ENCODE measurements around the gene LPCAT3.

Gene LPCAT3

GRCh38 chr12:6979453-6979852 is 38.8 kb downstream of the LPCAT3 start:
- TF ChIP-seq, protein P1, sequence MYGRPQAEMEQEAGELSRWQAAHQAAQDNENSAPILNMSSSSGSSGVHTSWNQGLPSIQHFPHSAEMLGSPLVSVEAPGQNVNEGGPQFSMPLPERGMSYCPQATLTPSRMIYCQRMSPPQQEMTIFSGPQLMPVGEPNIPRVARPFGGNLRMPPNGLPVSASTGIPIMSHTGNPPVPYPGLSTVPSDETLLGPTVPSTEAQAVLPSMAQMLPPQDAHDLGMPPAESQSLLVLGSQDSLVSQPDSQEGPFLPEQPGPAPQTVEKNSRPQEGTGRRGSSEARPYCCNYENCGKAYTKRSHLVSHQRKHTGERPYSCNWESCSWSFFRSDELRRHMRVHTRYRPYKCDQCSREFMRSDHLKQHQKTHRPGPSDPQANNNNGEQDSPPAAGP (tag by site-specific recombination; IDR thresholded peaks at IDR 0.05), result no peak
- TF ChIP-seq ZNF175 (tag by site-specific recombination; IDR thresholded peaks at IDR 0.05) (no peak), ZNF133 (tag by site-specific recombination; IDR thresholded peaks at IDR 0.05) (no peak), ZNF776 (tag by site-specific recombination; IDR thresholded peaks at IDR 0.05; ENCODE audit: borderline replicate concordance) (no peak), ZFP37 (tag by site-specific recombination; IDR thresholded peaks at IDR 0.05) (no peak), SP7 (tag by site-specific recombination; IDR thresholded peaks at IDR 0.05) (no peak), KLF10 (tag by site-specific recombination; IDR thresholded peaks at IDR 0.05) (no peak), ZFP69B (tag by site-specific recombination; IDR thresholded peaks at IDR 0.05) (no peak), ZBTB17 (tag by site-specific recombination; IDR thresholded peaks at IDR 0.05) (no peak), PRDM2 (tag by site-specific recombination; IDR thresholded peaks at IDR 0.05; ENCODE audit: borderline replicate concordance) (no peak), ZNF571 (tag by site-specific recombination; IDR thresholded peaks at IDR 0.05) (no peak), ZNF350 (tag by site-specific recombination; IDR thresholded peaks at IDR 0.05) (no peak), HOXC10 (CRISPR knock-in tag; IDR thresholded peaks at IDR 0.05) (no peak), ZNF140 (tag by site-specific recombination; IDR thresholded peaks at IDR 0.05) (no peak), ZIC2 (tag by site-specific recombination; IDR thresholded peaks at IDR 0.05) (no peak), ZNF560 (tag by site-specific recombination; IDR thresholded peaks at IDR 0.05; ENCODE audit: borderline replicate concordance) (no peak)
- CTCF ChIA-PET, result no interaction called here
- peaks cover 27 to 97% of the 10 kb centered on the region in 2 experiments for H3K36me3 ChIP-seq (ENCODE audit: control insufficient read depth in 2 of 2, insufficient read depth in 1 of 2, low read length in 2 of 2)
- POLR2A ChIA-PET, result interaction anchor here (1.1 kb wide), 1 partner anchor 39 kb away, joined by 3 read pairs; the partner anchor contains the start of gene LPCAT3
- no peaks in the 10 kb centered on the region for H3K9me3 ChIP-seq (ENCODE audit: control insufficient read depth, insufficient read depth, low read depth, low read length)
- H3K4me1 ChIP-seq (ENCODE audit: control insufficient read depth, insufficient read depth, low read length), result no peaks in the 10 kb centered on the region
- H3K4me3 ChIP-seq (ENCODE audit: low read depth, low read length), result no peak overlapping the region
- H3K27ac ChIP-seq (ENCODE audit: extremely low read depth, low read depth, low read length), result no peak overlapping the region

DNA sequence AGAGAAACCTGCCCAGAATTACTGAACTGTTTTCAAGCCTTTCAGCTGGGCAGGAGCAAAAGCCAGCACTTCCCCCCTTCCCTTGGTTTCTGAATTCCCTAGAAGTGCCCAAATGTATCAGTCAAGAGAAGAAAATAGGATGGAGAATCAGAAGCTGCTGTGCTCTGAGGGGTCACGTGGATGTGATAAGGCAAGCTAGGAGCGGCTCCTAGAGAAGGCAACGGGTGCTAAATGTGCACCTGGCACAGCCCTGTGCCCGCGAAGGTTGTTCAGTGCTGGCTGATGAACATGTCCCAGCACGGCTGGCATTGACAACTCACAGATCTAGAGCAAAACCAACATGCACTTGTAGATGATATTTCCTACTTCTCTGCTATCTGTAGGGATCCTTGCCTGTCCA is 39.3 kb downstream of the LPCAT3 start:
- ChIA-PET CTCF (interaction anchor here (0.6 kb wide), 1 partner anchor 109 kb away, joined by 3 read pairs; no protein-coding TSS in a partner anchor), POLR2A (interaction anchor here (1.1 kb wide), 1 partner anchor 39 kb away, joined by 3 read pairs; the partner anchor contains the start of gene LPCAT3)
- H3K4me3 ChIP-seq (ENCODE audit: low read depth, low read length), result no peak overlapping the region
- no peaks in the 10 kb centered on the region for H3K4me1 ChIP-seq (ENCODE audit: control insufficient read depth, insufficient read depth, low read length)
- H3K27ac ChIP-seq (ENCODE audit: extremely low read depth, low read depth, low read length), result no peak overlapping the region
- peaks cover 27 to 97% of the 10 kb centered on the region in 2 experiments for H3K36me3 ChIP-seq (ENCODE audit: control insufficient read depth in 2 of 2, insufficient read depth in 1 of 2, low read length in 2 of 2)
- TF ChIP-seq PRDM1 (tag by site-specific recombination; IDR thresholded peaks at IDR 0.05) (no peak), SCRT2 (tag by site-specific recombination; IDR thresholded peaks at IDR 0.05) (no peak), ZEB2 (tag by site-specific recombination; IDR thresholded peaks at IDR 0.05) (no peak), ZFP3 (tag by site-specific recombination; IDR thresholded peaks at IDR 0.05; ENCODE audit: low read depth) (no peak), ZNF623 (tag by site-specific recombination; IDR thresholded peaks at IDR 0.05) (no peak), KLF7 (tag by site-specific recombination; IDR thresholded peaks at IDR 0.05; ENCODE audit: borderline replicate concordance) (no peak), ZNF776 (tag by site-specific recombination; IDR thresholded peaks at IDR 0.05; ENCODE audit: borderline replicate concordance) (no peak), ZNF558 (tag by site-specific recombination; IDR thresholded peaks at IDR 0.05) (no peak), ZNF202 (tag by site-specific recombination; IDR thresholded peaks at IDR 0.05; ENCODE audit: borderline replicate concordance) (no peak)
- TF ChIP-seq, protein P2, sequence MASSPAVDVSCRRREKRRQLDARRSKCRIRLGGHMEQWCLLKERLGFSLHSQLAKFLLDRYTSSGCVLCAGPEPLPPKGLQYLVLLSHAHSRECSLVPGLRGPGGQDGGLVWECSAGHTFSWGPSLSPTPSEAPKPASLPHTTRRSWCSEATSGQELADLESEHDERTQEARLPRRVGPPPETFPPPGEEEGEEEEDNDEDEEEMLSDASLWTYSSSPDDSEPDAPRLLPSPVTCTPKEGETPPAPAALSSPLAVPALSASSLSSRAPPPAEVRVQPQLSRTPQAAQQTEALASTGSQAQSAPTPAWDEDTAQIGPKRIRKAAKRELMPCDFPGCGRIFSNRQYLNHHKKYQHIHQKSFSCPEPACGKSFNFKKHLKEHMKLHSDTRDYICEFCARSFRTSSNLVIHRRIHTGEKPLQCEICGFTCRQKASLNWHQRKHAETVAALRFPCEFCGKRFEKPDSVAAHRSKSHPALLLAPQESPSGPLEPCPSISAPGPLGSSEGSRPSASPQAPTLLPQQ (tag by site-specific recombination; IDR thresholded peaks at IDR 0.05), result no peak
- TF ChIP-seq, protein P3, sequence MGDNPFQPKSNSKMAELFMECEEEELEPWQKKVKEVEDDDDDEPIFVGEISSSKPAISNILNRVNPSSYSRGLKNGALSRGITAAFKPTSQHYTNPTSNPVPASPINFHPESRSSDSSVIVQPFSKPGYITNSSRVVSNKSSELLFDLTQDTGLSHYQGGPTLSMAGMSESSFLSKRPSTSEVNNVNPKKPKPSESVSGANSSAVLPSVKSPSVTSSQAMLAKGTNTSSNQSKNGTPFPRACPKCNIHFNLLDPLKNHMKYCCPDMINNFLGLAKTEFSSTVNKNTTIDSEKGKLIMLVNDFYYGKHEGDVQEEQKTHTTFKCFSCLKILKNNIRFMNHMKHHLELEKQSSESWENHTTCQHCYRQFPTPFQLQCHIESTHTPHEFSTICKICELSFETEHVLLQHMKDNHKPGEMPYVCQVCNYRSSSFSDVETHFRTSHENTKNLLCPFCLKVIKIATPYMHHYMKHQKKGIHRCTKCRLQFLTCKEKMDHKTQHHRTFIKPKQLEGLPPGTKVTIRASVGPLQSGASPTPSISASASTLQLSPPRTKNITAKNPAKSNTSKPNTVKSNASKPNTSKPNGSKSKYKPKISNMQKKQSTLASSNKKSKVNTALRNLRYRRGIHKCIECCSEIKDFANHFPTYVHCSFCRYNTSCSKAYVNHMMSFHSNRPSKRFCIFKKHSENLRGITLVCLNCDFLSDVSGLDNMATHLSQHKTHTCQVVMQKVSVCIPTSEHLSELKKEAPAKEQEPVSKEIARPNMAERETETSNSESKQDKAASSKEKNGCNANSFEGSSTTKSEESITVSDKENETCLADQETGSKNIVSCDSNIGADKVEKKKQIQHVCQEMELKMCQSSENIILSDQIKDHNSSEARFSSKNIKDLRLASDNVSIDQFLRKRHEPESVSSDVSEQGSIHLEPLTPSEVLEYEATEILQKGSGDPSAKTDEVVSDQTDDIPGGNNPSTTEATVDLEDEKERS (tag by site-specific recombination; IDR thresholded peaks at IDR 0.05), result no peak
- no peaks in the 10 kb centered on the region for H3K9me3 ChIP-seq (ENCODE audit: control insufficient read depth, insufficient read depth, low read depth, low read length)

Measured in HEK293 (cell line).